Measurements from ENCODE around the gene PRELID2.
"Not testable (repeated sequence)": the region's sequence is repeated elsewhere in the genome, so short reads cannot be mapped to it uniquely, and the experiment has no call there.

PRELID2 gene

GRCh38 chr5:145750199-145750598, 84.9 kb downstream of the PRELID2 start:
- no peak overlapping the region for H3K4me3 ChIP-seq (ENCODE audit: control insufficient read depth, low read depth, low read length)
- DNase-seq (ENCODE audit: low read depth), result peak; percentile 38
- no peak for TF ChIP-seq CTCF (conservative IDR thresholded peaks at IDR 0.05; ENCODE audit: control insufficient read depth, insufficient read depth, low read depth, low read length)

DNA sequence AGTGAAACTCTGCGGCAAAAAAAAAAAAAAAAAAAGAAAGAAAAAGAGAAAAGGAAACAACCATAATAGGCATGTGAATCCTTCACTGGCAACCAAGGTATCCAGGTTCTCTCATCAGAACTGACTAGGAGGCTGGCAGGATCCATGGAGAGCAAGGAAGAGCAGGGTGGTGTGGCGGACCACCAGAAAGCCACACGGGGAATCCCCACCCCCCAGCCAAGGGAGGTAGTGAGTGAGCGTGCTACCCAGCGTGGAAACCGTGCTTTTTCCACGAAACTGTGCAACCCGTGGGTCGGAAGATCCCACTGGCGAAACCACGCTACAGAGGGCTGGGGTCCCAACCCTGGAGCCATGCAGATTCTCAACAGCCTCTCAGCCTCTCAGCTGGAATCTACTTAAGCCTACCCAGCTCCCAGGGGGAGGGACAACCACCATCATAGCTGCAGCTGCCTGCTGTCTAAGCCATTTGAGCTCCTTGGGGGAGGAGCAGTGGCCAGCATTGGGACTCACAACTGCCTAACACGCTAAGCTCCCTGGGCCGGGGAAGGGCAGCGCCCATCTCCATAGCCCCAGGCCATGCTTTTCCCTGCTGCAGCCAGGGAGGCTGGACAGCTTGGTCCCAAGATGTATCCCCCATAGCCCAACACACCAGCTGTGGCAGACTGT, 91.6 kb downstream of the PRELID2 start:
- DNase-seq (ENCODE audit: low read depth), result no peak
- H3K4me3 ChIP-seq (ENCODE audit: control insufficient read depth, low read depth, low read length), result no peak overlapping the region
- TF ChIP-seq CTCF (conservative IDR thresholded peaks at IDR 0.05; ENCODE audit: control insufficient read depth, insufficient read depth, low read depth, low read length), result no peak

GRCh38 chr5:145739843-145740242, 95.3 kb downstream of the PRELID2 start:
- DNase-seq (ENCODE audit: low read depth), result no peak
- no peak overlapping the region for H3K4me3 ChIP-seq (ENCODE audit: control insufficient read depth, low read depth, low read length)
- TF ChIP-seq CTCF (conservative IDR thresholded peaks at IDR 0.05; ENCODE audit: control insufficient read depth, insufficient read depth, low read depth, low read length), result no peak

DNA sequence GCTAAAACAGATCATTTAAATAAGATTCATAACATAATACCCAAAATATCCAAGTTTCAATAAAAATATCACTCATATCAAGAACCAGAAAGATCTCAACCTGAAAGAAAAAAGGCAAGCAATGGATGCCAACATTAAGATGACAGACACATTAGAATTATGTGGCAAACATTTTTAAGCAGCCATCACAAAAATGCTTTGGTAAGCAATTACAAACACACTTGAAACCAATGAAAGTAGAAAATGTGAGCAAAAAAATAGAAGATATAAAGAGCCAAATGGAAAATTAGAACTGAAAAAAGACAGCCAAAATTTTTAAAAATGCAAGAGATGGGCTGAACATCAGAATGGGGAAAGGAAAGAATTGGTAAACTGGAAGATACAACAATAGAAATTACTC, 96.9 kb downstream of the PRELID2 start:
- DNase-seq (ENCODE audit: low read depth), result no peak
- TF ChIP-seq CTCF (conservative IDR thresholded peaks at IDR 0.05; ENCODE audit: control insufficient read depth, insufficient read depth, low read depth, low read length), result no peak
- no peak overlapping the region for H3K4me3 ChIP-seq (ENCODE audit: control insufficient read depth, low read depth, low read length)

DNA sequence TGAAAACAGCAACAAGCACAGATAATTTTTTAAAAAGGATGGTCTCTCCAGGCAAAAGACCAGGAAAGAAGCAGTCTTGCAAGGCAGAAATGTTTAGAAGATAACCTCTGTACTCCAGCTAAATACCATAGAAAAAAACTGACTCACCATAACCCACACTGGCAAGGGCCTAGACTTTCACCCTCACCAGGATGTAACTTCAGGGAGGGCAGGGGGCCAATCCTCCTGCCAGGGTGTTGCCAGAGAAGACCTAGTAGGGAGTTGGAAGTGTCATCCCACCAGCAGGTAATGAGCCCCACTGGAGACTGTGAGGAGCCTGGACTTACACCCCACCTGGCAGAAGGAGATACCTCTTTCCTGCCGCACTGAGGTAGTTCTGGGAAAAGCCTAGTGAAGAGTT, 97.6 kb downstream of the PRELID2 start:
- DNase-seq (ENCODE audit: low read depth), result no peak
- no peak overlapping the region for H3K4me3 ChIP-seq (ENCODE audit: control insufficient read depth, low read depth, low read length)
- no peak for TF ChIP-seq CTCF (conservative IDR thresholded peaks at IDR 0.05; ENCODE audit: control insufficient read depth, insufficient read depth, low read depth, low read length)

GRCh38 chr5:145729956-145730355, 105.2 kb downstream of the PRELID2 start:
- H3K4me3 ChIP-seq (ENCODE audit: control insufficient read depth, low read depth, low read length); DNase-seq (ENCODE audit: low read depth): not testable (repeated sequence)

DNA sequence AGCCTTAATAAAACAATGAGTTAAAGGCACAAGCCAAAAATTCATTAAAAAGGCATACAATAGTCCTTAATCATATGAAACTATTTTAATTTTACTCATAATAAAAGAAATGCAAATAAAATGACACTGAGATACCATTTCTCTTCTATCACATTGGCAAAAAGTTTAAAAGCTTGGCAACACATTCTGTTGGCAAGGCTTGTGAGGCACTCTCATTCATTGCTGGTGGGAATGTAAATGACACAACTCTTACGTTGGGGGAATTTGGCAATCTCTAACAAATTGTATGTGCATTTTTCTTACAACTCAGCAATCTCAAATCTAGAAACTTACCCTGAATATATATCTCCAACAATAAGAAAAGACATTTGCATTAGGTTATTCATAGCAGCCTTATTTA, 111.6 kb downstream of the PRELID2 start:
- DNase-seq (ENCODE audit: low read depth), result peak; percentile 16
- H3K4me3 ChIP-seq (ENCODE audit: control insufficient read depth, low read depth, low read length), result no peak overlapping the region
- no peak for TF ChIP-seq CTCF (conservative IDR thresholded peaks at IDR 0.05; ENCODE audit: control insufficient read depth, insufficient read depth, low read depth, low read length)
